ENCODE results near the gene AASDHPPT. TPM values are rescaled to one million over a fixed set of nuclear protein-coding genes. Genes with fewer than 3 reads are reported as not detected.

Gene AASDHPPT
- total RNA-seq: 10 to 100 TPM; 17.4 to 17.5 TPM

- intact Hi-C loops (cut with DNase I): loop anchor here (5.0 kb wide), 1 partner anchor 56 kb away; the partner anchor contains the start of gene MSANTD4
- Histone ChIP-seq H3K9ac (ENCODE audit: low read depth in 2 of 2, low read length in 2 of 2) (peak within 1 kb of the TSS; percentile 91), H3K9me3 (no peaks in the 10 kb centered on the region), H3K36me3 (no peaks in the 10 kb centered on the region), H3K4me1 (no peaks in the 10 kb centered on the region), H3K27me3 (no peaks in the 10 kb centered on the region), H3K27ac (peak within 1 kb of the TSS; percentile 96), H3K4me3 (peak within 1 kb of the TSS; percentile 91)
- peak; percentile 26 for DNase-seq
- no peak for TF ChIP-seq CTCF (IDR thresholded peaks at IDR 0.05)
These were observed at the start of gene AASDHPPT for GRCh38 chr11:106077609-106078455. Gene AASDHPPT, plus strand, starts transcription at chr11:106077662. Its CDS starts 49 bp downstream, at chr11:106077711.

- DNase-seq: no peak
- intact Hi-C loops (cut with DNase I): no loop called here
- H3K4me3 ChIP-seq: no peak overlapping the region
- TF ChIP-seq CTCF (IDR thresholded peaks at IDR 0.05): no peak
- no peaks in the 10 kb centered on the region for H3K27me3 ChIP-seq
- H3K4me1 ChIP-seq: no peaks in the 10 kb centered on the region
- H3K9me3 ChIP-seq: no peaks in the 10 kb centered on the region
- H3K9ac ChIP-seq (ENCODE audit: low read depth in 2 of 2, low read length in 2 of 2): no peak overlapping the region
- no peaks in the 10 kb centered on the region for H3K36me3 ChIP-seq
- no peak overlapping the region for H3K27ac ChIP-seq
These were observed 46.9 kb upstream of the AASDHPPT start for GRCh38 chr11:106030609-106031008.

GRCh38 chr11:106031202-106031810 lies 46.2 kb upstream of the AASDHPPT start:
- intact Hi-C loops (cut with DNase I): no loop called here
- Histone ChIP-seq H3K9ac (ENCODE audit: low read depth in 2 of 2, low read length in 2 of 2) (no peak overlapping the region), H3K4me3 (no peak overlapping the region)

GRCh38 chr11:106031936-106032335 lies 45.5 kb upstream of the AASDHPPT start:
- Histone ChIP-seq H3K4me1 (no peaks in the 10 kb centered on the region), H3K4me3 (no peak overlapping the region), H3K27me3 (no peaks in the 10 kb centered on the region), H3K36me3 (no peaks in the 10 kb centered on the region), H3K27ac (no peak overlapping the region), H3K9ac (ENCODE audit: low read depth in 2 of 2, low read length in 2 of 2) (no peak overlapping the region), H3K9me3 (no peaks in the 10 kb centered on the region)
- no peak for DNase-seq
- intact Hi-C loops (cut with DNase I): no loop called here
- no peak for TF ChIP-seq CTCF (IDR thresholded peaks at IDR 0.05)

More at GRCh38 chr11:106031202-106031810, 46.2 kb upstream of the AASDHPPT start:
- Histone ChIP-seq H3K36me3 (no peaks in the 10 kb centered on the region), H3K9me3 (no peaks in the 10 kb centered on the region), H3K4me1 (no peaks in the 10 kb centered on the region), H3K27ac (no peak overlapping the region), H3K27me3 (no peaks in the 10 kb centered on the region)
- DNase-seq: no peak
- no peak for TF ChIP-seq CTCF (IDR thresholded peaks at IDR 0.05)

GRCh38 chr11:106032861-106033260 lies 44.6 kb upstream of the AASDHPPT start:
- Histone ChIP-seq H3K4me3 (no peak overlapping the region), H3K27me3 (no peaks in the 10 kb centered on the region), H3K27ac (no peak overlapping the region), H3K9me3 (no peaks in the 10 kb centered on the region), H3K36me3 (no peaks in the 10 kb centered on the region), H3K9ac (ENCODE audit: low read depth in 2 of 2, low read length in 2 of 2) (no peak overlapping the region), H3K4me1 (no peaks in the 10 kb centered on the region)
- no peak for TF ChIP-seq CTCF (IDR thresholded peaks at IDR 0.05)
- intact Hi-C loops (cut with DNase I): no loop called here
- no peak for DNase-seq

Measured in colonic mucosa (tissue), 4 donors.